Motor neuron (in vitro differentiated cells): ENCODE data around the gene CTSD. TPM values are rescaled to one million over a fixed set of nuclear protein-coding genes. Genes with fewer than 3 reads are reported as not detected.
"Not testable (repeated sequence)": the region's sequence is repeated elsewhere in the genome, so short reads cannot be mapped to it uniquely, and the experiment has no call there.

ENCODE experiments used
- ATAC-seq, 8 experiments: fragments of 200-7000 bp; cut with Tn5 transposase; replicated peaks in 6 of 8; 2 replicates each; pipeline ENCODE4 v1.8.0; 2021; ENCODE audit warnings: mild to moderate bottlenecking in 8 of 8, moderate library complexity in 8 of 8
- H3K27ac ChIP-seq, 2 donors: fragments of 250-450 bp; sonication (Bioruptor Pico); 2 replicates each; pipeline ENCODE4 v1.9.0; 2021; ENCODE audit warnings: antibody characterized with exemption in 2 of 2, mild to moderate bottlenecking in 2 of 2, moderate library complexity in 1 of 2
- H3K4me1 ChIP-seq, 2 donors: fragments of 250-450 bp; sonication (Bioruptor Pico); replicated peaks in 1 of 2; 2 replicates each; pipeline ENCODE4 v1.6.1; 2021; ENCODE audit warnings: antibody characterized with exemption in 2 of 2, mild to moderate bottlenecking in 2 of 2, moderate library complexity in 1 of 2
- H3K4me3 ChIP-seq, 5 donors: fragments of 250-450 bp; sonication (Bioruptor Pico); 2 replicates each; pipeline ENCODE4 v1.9.0; 2021; ENCODE audit warnings: antibody characterized with exemption in 5 of 5, mild to moderate bottlenecking in 5 of 5, moderate library complexity in 4 of 5
- WGBS, 10 experiments: fragments of 450-650 bp; shearing (Covaris generic); methylation state at CpG; one replicate each; pipeline ENCODE4 v1.0.0; 2022; 5-methylcytosine and 5-hydroxymethylcytosine counted together
- in situ Hi-C, 9 experiments: fragments of 400-800 bp; cut with MboI; loops; one replicate each; pipeline ENCODE4 v1.15.0; 2021; ENCODE audit warnings: low sequenced_read_pairs in 9 of 9, low pct_unique_long_range_greater_than_20kb in 2 of 9; ENCODE audit not compliant: unreplicated experiment in 9 of 9
- total RNA-seq, 8 experiments: library from RNA; unstranded; fragments of 300-600 nt; gene quantifications; 2 replicates each; pipeline versions ENCODE4 v1.2.3 to v1.2.4, GENCODE V29; 2022

Gene CTSD
- 100 to 1,000 TPM in 4 of 8 experiments, 10 to 100 TPM in 4; 59.3 to 718 (median 107) TPM for total RNA-seq

- peak within 1 kb of the TSS; percentile 91 to 97 (median 95) for H3K4me3 ChIP-seq
- WGBS, 10 experiments, result 0 to 24% (median 7%) methylated on average over 1 to 15 of the region's 85 CpGs; no CpG with 5 or more reads in 5 of the 10 experiments
- peak within 1 kb of the TSS; percentile 79 to 84 for H3K27ac ChIP-seq
- peak; percentile 74 to 90 (median 82) for ATAC-seq
- in situ Hi-C loops, result no loop called here
- peaks cover 8 to 14% of the 10 kb centered on the region in 2 donors for H3K4me1 ChIP-seq
Measured at GRCh38 chr11:1763796-1764661, at the start of gene CTSD. Gene CTSD, minus strand, starts transcription at chr11:1763927. Its CDS starts 68 bp downstream, at chr11:1763859.

- not testable (repeated sequence) for H3K27ac ChIP-seq, H3K4me3 ChIP-seq, H3K4me1 ChIP-seq, ATAC-seq
- 29 to 100% (median 80%) methylated on average over 1 to 8 of the region's 9 CpGs; no CpG with 5 or more reads in 2 of the 10 experiments for WGBS, 10 experiments
- in situ Hi-C loops, result loop anchor here in 4 of 9 experiments (10.0 to 25.0 kb wide), 2 partner anchors 101 to 109 kb away; no protein-coding TSS in a partner anchor
Measured at GRCh38 chr11:1813356-1813755, 49.6 kb upstream of the CTSD start.

DNA sequence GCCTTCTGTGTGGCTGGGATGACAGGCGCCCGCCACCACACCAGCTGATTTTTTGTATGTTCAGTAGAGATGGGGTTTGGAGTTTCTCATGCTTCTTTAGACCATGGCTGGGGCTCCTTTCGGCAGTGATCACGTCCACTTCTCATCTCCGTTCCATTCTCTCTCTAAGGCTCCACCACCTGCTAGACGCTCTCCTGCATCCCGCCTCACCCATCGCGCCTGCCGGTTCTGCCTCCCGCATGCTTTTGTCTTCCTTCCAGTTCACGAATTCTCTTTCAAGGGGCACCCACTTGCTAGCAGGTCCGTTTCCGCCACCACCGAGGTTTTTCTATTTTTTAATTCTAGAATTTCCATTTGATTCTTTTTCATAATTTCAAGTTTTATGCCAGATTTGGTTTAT lies 49.1 kb upstream of the CTSD start:
- H3K27ac ChIP-seq, result no peak overlapping the region
- H3K4me3 ChIP-seq, result no peak overlapping the region
- WGBS, 10 experiments, result 65 to 97% (median 83%) methylated on average over 4 to 15 of the region's 15 CpGs; no CpG with 5 or more reads in 1 of the 10 experiments
- H3K4me1 ChIP-seq, result no peaks in the 10 kb centered on the region
- in situ Hi-C loops, result loop anchor here in 4 of 9 experiments (10.0 to 25.0 kb wide), 2 partner anchors 100 to 108 kb away; no protein-coding TSS in a partner anchor
- ATAC-seq, result no peak

- in situ Hi-C loops, result loop anchor here in 4 of 9 experiments (10.0 to 25.0 kb wide), 2 partner anchors 100 to 107 kb away; no protein-coding TSS in a partner anchor
- Histone ChIP-seq H3K27ac (no peak overlapping the region), H3K4me1 (no peaks in the 10 kb centered on the region), H3K4me3 (no peak overlapping the region)
- WGBS, 10 experiments, result 0 to 100% (median 60%) methylated on average over 1 to 5 of the region's 5 CpGs
- no peak for ATAC-seq
Measured at GRCh38 chr11:1812274-1812673, 48.5 kb upstream of the CTSD start.

GRCh38 chr11:1810761-1811160 lies 47.0 kb upstream of the CTSD start:
- Histone ChIP-seq H3K4me1 (no peaks in the 10 kb centered on the region), H3K27ac (no peak overlapping the region), H3K4me3 (no peak overlapping the region)
- 29 to 100% (median 68%) methylated on average over 1 to 10 of the region's 10 CpGs; no CpG with 5 or more reads in 1 of the 10 experiments for WGBS, 10 experiments
- no peak for ATAC-seq
- in situ Hi-C loops, result loop anchor here in 4 of 9 experiments (10.0 to 25.0 kb wide), 2 partner anchors 98 to 106 kb away; no protein-coding TSS in a partner anchor

DNA sequence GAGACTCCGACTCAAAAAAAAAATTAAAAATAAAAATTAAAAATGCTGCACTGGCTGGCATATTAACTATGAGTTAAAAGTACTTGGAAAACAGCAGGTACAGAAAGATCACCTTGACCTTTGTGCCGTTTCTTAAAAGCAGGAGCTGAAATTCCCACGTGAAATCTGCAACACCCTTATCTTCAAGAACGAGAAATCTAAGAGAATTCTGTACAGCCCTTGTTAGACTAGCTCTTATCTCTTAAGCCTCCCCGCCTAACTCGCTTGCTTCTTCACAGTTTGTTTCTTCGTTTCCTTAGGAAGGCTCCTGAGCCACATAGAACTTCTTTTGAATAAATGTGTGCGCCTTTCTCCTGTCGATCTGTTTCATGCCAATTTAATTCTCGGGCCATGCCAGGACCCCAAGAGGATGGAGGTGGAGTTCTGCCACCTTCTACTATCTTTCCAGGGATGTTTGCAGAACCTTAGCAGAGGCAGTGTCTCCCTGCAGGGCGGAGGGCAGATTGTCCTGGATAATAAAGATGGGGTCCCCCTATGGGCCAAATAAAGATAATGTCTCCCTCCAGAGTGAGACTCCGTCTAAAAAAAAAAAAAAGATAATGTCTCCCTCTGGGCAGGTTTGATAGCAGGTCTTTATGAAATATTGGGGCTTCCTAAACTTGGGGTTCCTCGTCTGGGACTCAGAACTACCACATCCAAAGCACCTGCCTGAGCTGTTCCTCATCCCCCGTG lies 43.7 kb upstream of the CTSD start:
- in situ Hi-C loops, result loop anchor here in 3 of 9 experiments (25.0 kb wide), 1 partner anchor 95 kb away; no protein-coding TSS in a partner anchor
- ATAC-seq, result peak in 1 of 8 experiments; percentile 24

DNA sequence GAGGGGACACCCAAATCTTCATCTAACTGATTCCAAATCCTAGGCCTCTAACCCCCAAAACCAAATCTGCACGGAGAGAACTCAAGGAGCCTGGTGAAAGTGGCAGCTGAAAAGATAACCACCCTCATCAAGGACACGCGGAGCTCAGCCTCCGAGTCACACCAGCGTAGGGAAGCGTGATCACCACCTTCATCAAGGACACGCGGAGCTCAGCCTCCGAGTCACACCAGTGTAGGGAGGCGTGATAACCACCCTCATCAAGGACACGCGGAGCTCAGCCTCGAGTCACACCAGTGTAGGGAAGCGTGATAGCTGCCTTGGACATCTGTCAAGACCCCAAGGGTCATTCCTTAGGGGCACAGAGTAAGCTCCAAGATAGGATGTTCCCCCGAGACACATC lies 41.8 kb upstream of the CTSD start:
- ATAC-seq, result no peak
- WGBS, 10 experiments, result 29 to 100% (median 88%) methylated on average over 1 to 5 of the region's 15 CpGs; no CpG with 5 or more reads in 4 of the 10 experiments
- Histone ChIP-seq H3K4me1 (no peaks in the 10 kb centered on the region), H3K27ac (no peak overlapping the region), H3K4me3 (no peak overlapping the region)
- in situ Hi-C loops, result loop anchor here in 3 of 9 experiments (25.0 kb wide), 1 partner anchor 93 kb away; no protein-coding TSS in a partner anchor

More for the DNA sequence above, 43.7 kb upstream of the CTSD start:
- no peak overlapping the region for H3K4me3 ChIP-seq
- no peaks in the 10 kb centered on the region for H3K4me1 ChIP-seq
- 33 to 74% (median 66%) methylated on average over 1 to 14 of the region's 14 CpGs for WGBS, 10 experiments
- H3K27ac ChIP-seq, result no peak overlapping the region

- not testable (repeated sequence) for H3K4me1 ChIP-seq, ATAC-seq, H3K27ac ChIP-seq, H3K4me3 ChIP-seq
- WGBS, 10 experiments, result 60 to 90% (median 89%) methylated on average over 1 to 3 of the region's 42 CpGs; no CpG with 5 or more reads in 7 of the 10 experiments
- in situ Hi-C loops, result loop anchor here in 3 of 9 experiments (25.0 kb wide), 1 partner anchor 92 kb away; no protein-coding TSS in a partner anchor
Measured at GRCh38 chr11:1803835-1804519, 40.2 kb upstream of the CTSD start.

- ATAC-seq, result no peak
- in situ Hi-C loops, result loop anchor here in 3 of 9 experiments (25.0 kb wide), 1 partner anchor 91 kb away; no protein-coding TSS in a partner anchor
- Histone ChIP-seq H3K4me1 (no peaks in the 10 kb centered on the region), H3K4me3 (no peak overlapping the region), H3K27ac (no peak overlapping the region)
- 60 to 100% (median 90%) methylated on average over 1 to 7 of the region's 20 CpGs; no CpG with 5 or more reads in 6 of the 10 experiments for WGBS, 10 experiments
Measured at GRCh38 chr11:1803246-1803645, 39.5 kb upstream of the CTSD start.

DNA sequence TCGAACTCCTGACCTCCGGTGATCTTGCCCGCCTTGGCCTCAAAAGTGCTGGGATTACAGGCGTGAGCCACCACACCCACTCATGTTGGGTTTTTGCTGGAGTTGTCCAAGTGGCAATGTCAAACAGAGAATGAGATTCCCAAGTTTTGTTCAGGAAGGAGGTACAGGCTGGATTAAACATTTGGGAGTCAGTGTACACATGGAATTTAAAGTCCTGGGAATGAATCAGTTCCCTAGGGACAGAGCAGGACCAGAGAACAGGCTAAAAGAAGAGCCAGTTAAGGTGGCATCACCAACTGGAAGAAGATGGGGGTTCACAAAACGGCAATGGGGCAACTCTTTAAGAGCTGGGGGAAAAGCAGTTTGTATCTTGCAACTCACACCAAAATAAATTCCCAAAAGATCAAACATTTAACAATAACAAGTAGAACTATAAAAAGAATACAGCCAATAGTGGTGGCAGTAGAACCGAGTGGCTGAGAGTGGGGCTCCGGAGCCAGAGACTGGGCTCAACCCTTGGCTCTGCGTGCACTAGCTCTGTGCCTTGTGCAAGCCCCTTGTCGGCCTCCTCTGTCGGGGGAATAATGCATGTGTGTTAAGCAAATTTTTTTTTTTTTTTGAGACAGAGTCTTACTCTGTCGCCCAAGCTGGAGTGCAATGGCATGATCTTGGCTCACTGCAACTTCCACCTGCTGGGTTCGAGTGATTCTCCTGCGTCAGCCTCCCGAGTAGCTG lies 33.8 kb upstream of the CTSD start:
- no peaks in the 10 kb centered on the region for H3K4me1 ChIP-seq
- 21 to 91% (median 83%) methylated on average over 2 to 14 of the region's 14 CpGs; no CpG with 5 or more reads in 1 of the 10 experiments for WGBS, 10 experiments
- H3K4me3 ChIP-seq, result no peak overlapping the region
- in situ Hi-C loops, result no loop called here
- no peak overlapping the region for H3K27ac ChIP-seq
- no peak for ATAC-seq

GRCh38 chr11:1796413-1797011 lies 32.8 kb upstream of the CTSD start:
- no peak overlapping the region for H3K4me3 ChIP-seq
- H3K27ac ChIP-seq, result no peak overlapping the region
- ATAC-seq, result peak in 2 of 8 experiments; percentile 22 to 76
- in situ Hi-C loops, result no loop called here
- 36 to 100% (median 56%) methylated on average over 1 to 7 of the region's 12 CpGs; no CpG with 5 or more reads in 4 of the 10 experiments for WGBS, 10 experiments
- H3K4me1 ChIP-seq, result no peaks in the 10 kb centered on the region
